SK-N-SH treated with all-trans-retinoic acid at 6 μM for 48 hours (cell line): ENCODE data around the gene SLCO1A2.

Experiments
- ATAC-seq: fragments of 200-7000 bp; cut with Tn5 transposase; 3 replicates; pipeline ENCODE4 v1.9.1; 2020; ENCODE audit warnings: mild to moderate bottlenecking, moderate library complexity
- ARNTL ChIP-seq: fragments of 450-650 bp; formaldehyde crosslinking; IDR thresholded peaks from 2 replicates; pipeline ENCODE4 v1.5.0; 2020; ENCODE audit warnings: low read depth, mild to moderate bottlenecking, moderate library complexity, borderline replicate concordance
- BACH2 ChIP-seq: fragments of 250-450 bp; sonication (Bioruptor Pico); IDR thresholded peaks from 2 replicates; pipeline ENCODE4 v1.9.0; 2021; ENCODE audit warnings: mild to moderate bottlenecking, borderline replicate concordance
- CSDC2 ChIP-seq: fragments of 250-450 bp; sonication (Bioruptor Pico); IDR thresholded peaks from 2 replicates; pipeline ENCODE4 v1.5.0; 2020; ENCODE audit warnings: mild to moderate bottlenecking, moderate library complexity
- ESRRG ChIP-seq: fragments of 250-450 bp; sonication (Bioruptor Pico); IDR thresholded peaks from 2 replicates; pipeline ENCODE4 v1.6.1; 2021; ENCODE audit warnings: mild to moderate bottlenecking
- GLIS3 ChIP-seq: fragments of 250-450 bp; sonication (Bioruptor Pico); IDR thresholded peaks from 2 replicates; pipeline ENCODE4 v1.5.0; 2020; ENCODE audit warnings: mild to moderate bottlenecking, moderate library complexity
- OSR1 ChIP-seq: fragments of 250-450 bp; sonication (Bioruptor Pico); IDR thresholded peaks from 2 replicates; pipeline ENCODE4 v1.8.0; 2022; ENCODE audit warnings: moderate library complexity, mild to moderate bottlenecking, inconsistent platforms
- PPARA ChIP-seq: fragments of 250-450 bp; sonication (Bioruptor Pico); IDR thresholded peaks from 2 replicates; pipeline ENCODE4 v1.5.0; 2020; ENCODE audit warnings: mild to moderate bottlenecking, borderline replicate concordance
- RARB ChIP-seq: fragments of 250-450 bp; sonication (Bioruptor Pico); IDR thresholded peaks from 2 replicates; pipeline ENCODE4 v1.8.0; 2021; ENCODE audit warnings: mild to moderate bottlenecking, moderate library complexity
- SNAI2 ChIP-seq: fragments of 250-450 bp; sonication (Bioruptor Pico); IDR thresholded peaks from 2 replicates; pipeline ENCODE4 v1.5.0; 2020; ENCODE audit warnings: mild to moderate bottlenecking, moderate library complexity
- TCF4 ChIP-seq: fragments of 250-450 bp; sonication (Bioruptor Pico); IDR thresholded peaks from 2 replicates; pipeline ENCODE4 v1.8.0; 2021; ENCODE audit warnings: mild to moderate bottlenecking, moderate library complexity, borderline replicate concordance
- TOX ChIP-seq: fragments of 250-450 bp; sonication (Bioruptor Pico); IDR thresholded peaks from 2 replicates; pipeline ENCODE4 v1.8.0; 2021; ENCODE audit warnings: mild to moderate bottlenecking, moderate library complexity, borderline replicate concordance
- ZC3H10 ChIP-seq: fragments of 250-450 bp; sonication (Bioruptor Pico); IDR thresholded peaks from 2 replicates; pipeline ENCODE4 v1.5.1; 2021; ENCODE audit warnings: mild to moderate bottlenecking, moderate library complexity
- ZFP3 ChIP-seq: fragments of 250-450 bp; sonication (Bioruptor Pico); IDR thresholded peaks from 2 replicates; pipeline ENCODE4 v1.5.0; 2020; ENCODE audit warnings: mild to moderate bottlenecking, moderate library complexity
- ZFP30 ChIP-seq: fragments of 450-650 bp; formaldehyde crosslinking; IDR thresholded peaks from 2 replicates; pipeline ENCODE4 v1.5.0; 2022; ENCODE audit warnings: mild to moderate bottlenecking, moderate library complexity
- ZNF565 ChIP-seq: fragments of 450-650 bp; formaldehyde crosslinking; conservative IDR thresholded peaks from 2 replicates; pipeline ENCODE4 v1.5.0; 2020; ENCODE audit warnings: low read depth, mild to moderate bottlenecking, moderate library complexity
- ZNF70 ChIP-seq: fragments of 450-650 bp; formaldehyde crosslinking; IDR thresholded peaks from 2 replicates; pipeline ENCODE4 v1.5.0; 2020; ENCODE audit warnings: mild to moderate bottlenecking, moderate library complexity
- ZNF8 ChIP-seq: fragments of 450-650 bp; formaldehyde crosslinking; IDR thresholded peaks from 2 replicates; pipeline ENCODE4 v1.5.0; 2020; ENCODE audit warnings: mild to moderate bottlenecking, moderate library complexity
- TF ChIP-seq, protein P1 (sequence below): fragments of 250-450 bp; sonication (Bioruptor Pico); IDR thresholded peaks from 2 replicates; pipeline ENCODE4 v1.5.0; 2020; ENCODE audit warnings: mild to moderate bottlenecking, moderate library complexity
- TF ChIP-seq, protein P2 (sequence below): fragments of 250-450 bp; sonication (Bioruptor Pico); IDR thresholded peaks from 2 replicates; pipeline ENCODE4 v1.8.0; 2021; ENCODE audit warnings: low read depth, mild to moderate bottlenecking, moderate library complexity, borderline replicate concordance
- TF ChIP-seq, protein P3 (sequence below): fragments of 250-450 bp; sonication (Bioruptor Pico); IDR thresholded peaks from 2 replicates; pipeline ENCODE4 v1.5.1; 2020; ENCODE audit warnings: low read depth, mild to moderate bottlenecking, moderate library complexity
- TF ChIP-seq, protein P4 (sequence below): fragments of 250-450 bp; sonication (Bioruptor Pico); IDR thresholded peaks from 2 replicates; pipeline ENCODE4 v1.8.0; 2020; ENCODE audit warnings: mild to moderate bottlenecking, moderate library complexity, borderline replicate concordance

SLCO1A2 gene

DNA sequence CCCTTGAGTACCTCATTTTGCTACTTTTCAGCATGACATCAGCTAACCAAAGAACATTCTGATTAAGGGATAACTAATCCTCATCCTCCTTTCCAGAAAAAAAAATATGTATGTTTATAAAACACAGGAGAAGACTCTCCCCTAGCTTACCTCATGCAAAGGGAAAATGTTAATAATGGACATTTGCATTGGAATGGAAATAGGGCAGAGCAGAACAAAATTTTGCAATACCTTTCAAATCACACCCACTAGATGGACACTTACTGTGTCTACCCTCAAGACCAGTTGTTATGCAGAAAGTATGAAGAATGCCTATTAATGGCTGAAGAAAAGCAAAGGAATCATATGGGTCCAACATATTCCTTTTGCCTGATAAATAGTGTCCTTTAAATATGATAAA, 8.9 kb upstream of the SLCO1A2 start:
- no peak for TF ChIP-seq TOX
- TF ChIP-seq ZNF565 (CRISPR knock-in tag): no peak
- TF ChIP-seq SNAI2 (CRISPR knock-in tag): no peak
- TF ChIP-seq CSDC2 (CRISPR knock-in tag): no peak
- TF ChIP-seq, protein P1, sequence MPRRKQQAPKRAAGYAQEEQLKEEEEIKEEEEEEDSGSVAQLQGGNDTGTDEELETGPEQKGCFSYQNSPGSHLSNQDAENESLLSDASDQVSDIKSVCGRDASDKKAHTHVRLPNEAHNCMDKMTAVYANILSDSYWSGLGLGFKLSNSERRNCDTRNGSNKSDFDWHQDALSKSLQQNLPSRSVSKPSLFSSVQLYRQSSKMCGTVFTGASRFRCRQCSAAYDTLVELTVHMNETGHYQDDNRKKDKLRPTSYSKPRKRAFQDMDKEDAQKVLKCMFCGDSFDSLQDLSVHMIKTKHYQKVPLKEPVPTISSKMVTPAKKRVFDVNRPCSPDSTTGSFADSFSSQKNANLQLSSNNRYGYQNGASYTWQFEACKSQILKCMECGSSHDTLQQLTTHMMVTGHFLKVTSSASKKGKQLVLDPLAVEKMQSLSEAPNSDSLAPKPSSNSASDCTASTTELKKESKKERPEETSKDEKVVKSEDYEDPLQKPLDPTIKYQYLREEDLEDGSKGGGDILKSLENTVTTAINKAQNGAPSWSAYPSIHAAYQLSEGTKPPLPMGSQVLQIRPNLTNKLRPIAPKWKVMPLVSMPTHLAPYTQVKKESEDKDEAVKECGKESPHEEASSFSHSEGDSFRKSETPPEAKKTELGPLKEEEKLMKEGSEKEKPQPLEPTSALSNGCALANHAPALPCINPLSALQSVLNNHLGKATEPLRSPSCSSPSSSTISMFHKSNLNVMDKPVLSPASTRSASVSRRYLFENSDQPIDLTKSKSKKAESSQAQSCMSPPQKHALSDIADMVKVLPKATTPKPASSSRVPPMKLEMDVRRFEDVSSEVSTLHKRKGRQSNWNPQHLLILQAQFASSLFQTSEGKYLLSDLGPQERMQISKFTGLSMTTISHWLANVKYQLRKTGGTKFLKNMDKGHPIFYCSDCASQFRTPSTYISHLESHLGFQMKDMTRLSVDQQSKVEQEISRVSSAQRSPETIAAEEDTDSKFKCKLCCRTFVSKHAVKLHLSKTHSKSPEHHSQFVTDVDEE (CRISPR knock-in tag): no peak
- no peak for TF ChIP-seq ZFP3 (CRISPR knock-in tag)
- TF ChIP-seq PPARA (CRISPR knock-in tag): no peak
- TF ChIP-seq BACH2 (CRISPR knock-in tag): no peak
- no peak for TF ChIP-seq TCF4 (CRISPR knock-in tag)
- TF ChIP-seq ZFP30 (CRISPR knock-in tag): no peak
- no peak for TF ChIP-seq ARNTL (CRISPR knock-in tag)
- TF ChIP-seq, protein P2, sequence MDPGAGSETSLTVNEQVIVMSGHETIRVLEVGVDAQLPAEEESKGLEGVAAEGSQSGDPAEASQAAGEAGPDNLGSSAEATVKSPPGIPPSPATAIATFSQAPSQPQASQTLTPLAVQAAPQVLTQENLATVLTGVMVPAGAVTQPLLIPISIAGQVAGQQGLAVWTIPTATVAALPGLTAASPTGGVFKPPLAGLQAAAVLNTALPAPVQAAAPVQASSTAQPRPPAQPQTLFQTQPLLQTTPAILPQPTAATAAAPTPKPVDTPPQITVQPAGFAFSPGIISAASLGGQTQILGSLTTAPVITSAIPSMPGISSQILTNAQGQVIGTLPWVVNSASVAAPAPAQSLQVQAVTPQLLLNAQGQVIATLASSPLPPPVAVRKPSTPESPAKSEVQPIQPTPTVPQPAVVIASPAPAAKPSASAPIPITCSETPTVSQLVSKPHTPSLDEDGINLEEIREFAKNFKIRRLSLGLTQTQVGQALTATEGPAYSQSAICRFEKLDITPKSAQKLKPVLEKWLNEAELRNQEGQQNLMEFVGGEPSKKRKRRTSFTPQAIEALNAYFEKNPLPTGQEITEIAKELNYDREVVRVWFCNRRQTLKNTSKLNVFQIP: no peak
- no peak for TF ChIP-seq OSR1
- no peak for TF ChIP-seq RARB (CRISPR knock-in tag)
- TF ChIP-seq, protein P3, sequence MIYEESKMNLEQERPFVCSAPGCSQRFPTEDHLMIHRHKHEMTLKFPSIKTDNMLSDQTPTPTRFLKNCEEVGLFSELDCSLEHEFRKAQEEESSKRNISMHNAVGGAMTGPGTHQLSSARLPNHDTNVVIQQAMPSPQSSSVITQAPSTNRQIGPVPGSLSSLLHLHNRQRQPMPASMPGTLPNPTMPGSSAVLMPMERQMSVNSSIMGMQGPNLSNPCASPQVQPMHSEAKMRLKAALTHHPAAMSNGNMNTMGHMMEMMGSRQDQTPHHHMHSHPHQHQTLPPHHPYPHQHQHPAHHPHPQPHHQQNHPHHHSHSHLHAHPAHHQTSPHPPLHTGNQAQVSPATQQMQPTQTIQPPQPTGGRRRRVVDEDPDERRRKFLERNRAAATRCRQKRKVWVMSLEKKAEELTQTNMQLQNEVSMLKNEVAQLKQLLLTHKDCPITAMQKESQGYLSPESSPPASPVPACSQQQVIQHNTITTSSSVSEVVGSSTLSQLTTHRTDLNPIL (CRISPR knock-in tag): no peak
- TF ChIP-seq ZC3H10 (CRISPR knock-in tag): no peak
- no peak for TF ChIP-seq ESRRG (CRISPR knock-in tag)
- TF ChIP-seq GLIS3 (CRISPR knock-in tag): no peak
- no peak for TF ChIP-seq ZNF8
- TF ChIP-seq, all 23 proteins: peak for 0
- ATAC-seq: no peak

DNA sequence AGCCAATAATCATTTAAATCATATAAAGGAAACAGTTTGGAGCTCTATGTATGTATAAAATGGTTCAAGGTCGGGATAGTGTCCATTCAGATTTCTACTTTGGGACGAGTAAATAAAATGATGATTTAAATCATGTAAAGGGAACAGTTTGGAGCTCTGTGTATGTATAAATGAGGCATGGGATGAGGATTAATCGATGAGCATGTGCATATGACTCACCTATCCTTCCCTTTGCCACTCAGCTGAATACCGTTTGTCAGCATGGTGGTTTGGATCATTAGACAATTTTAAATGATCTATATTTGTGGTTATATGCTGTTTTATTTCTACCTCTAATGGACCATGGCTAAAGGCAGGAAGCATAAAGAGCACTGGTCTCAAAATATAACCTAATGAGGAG, 7.1 kb upstream of the SLCO1A2 start:
- TF ChIP-seq CSDC2 (CRISPR knock-in tag) (no peak), ZNF8 (no peak), OSR1 (no peak), BACH2 (CRISPR knock-in tag) (no peak), ZFP30 (CRISPR knock-in tag) (no peak), ESRRG (CRISPR knock-in tag) (no peak), TCF4 (CRISPR knock-in tag) (no peak), ZC3H10 (CRISPR knock-in tag) (no peak), ZNF70 (CRISPR knock-in tag) (no peak), ARNTL (CRISPR knock-in tag) (no peak)
- TF ChIP-seq, protein P4, sequence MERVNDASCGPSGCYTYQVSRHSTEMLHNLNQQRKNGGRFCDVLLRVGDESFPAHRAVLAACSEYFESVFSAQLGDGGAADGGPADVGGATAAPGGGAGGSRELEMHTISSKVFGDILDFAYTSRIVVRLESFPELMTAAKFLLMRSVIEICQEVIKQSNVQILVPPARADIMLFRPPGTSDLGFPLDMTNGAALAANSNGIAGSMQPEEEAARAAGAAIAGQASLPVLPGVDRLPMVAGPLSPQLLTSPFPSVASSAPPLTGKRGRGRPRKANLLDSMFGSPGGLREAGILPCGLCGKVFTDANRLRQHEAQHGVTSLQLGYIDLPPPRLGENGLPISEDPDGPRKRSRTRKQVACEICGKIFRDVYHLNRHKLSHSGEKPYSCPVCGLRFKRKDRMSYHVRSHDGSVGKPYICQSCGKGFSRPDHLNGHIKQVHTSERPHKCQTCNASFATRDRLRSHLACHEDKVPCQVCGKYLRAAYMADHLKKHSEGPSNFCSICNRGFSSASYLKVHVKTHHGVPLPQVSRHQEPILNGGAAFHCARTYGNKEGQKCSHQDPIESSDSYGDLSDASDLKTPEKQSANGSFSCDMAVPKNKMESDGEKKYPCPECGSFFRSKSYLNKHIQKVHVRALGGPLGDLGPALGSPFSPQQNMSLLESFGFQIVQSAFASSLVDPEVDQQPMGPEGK (CRISPR knock-in tag): no peak
- TF ChIP-seq, protein P3 (CRISPR knock-in tag): no peak
- TF ChIP-seq, protein P1 (CRISPR knock-in tag): no peak
- no peak for ATAC-seq
